ENCODE measurements around the gene BDNF. TPM values are rescaled to one million over a fixed set of nuclear protein-coding genes. Genes with fewer than 3 reads are reported as not detected.

The BDNF gene
- total and polyA plus RNA-seq, 2 of the 8 experiments (the other 6 are each of a cell fraction or from before 2014, with no cell fraction given): 2.4 to 5.4 TPM

- ChIA-PET CTCF (ENCODE audit: partially characterized antibody) (interaction anchor here (0.6 to 1.1 kb wide), 3 partner anchors 9 to 213 kb away, joined by 3 to 4 read pairs (median 4); no protein-coding TSS in a partner anchor), POLR2A (ENCODE audit: partially characterized antibody) (interaction anchor here (0.8 to 13.3 kb wide), 15 partner anchors 14 to 773 kb away, joined by 3 to 208 read pairs (median 5); partner anchors contain the start of gene BDNF)
- H3K18ac ChIP-seq (ENCODE audit: extremely low read depth, low read length): no peak overlapping the region
- WGBS, 2 experiments (ENCODE audit: extremely low coverage in 1 of 2, insufficient coverage in 1 of 2, insufficient read length in 1 of 2, insufficient replicate concordance in 2 of 2, low coverage in 1 of 2, low lambda C conversion rate in 2 of 2, missing lambda C conversion rate in 1 of 2): 92% methylated on average over 4 of the region's 4 CpGs; no CpG with 5 or more reads in 1 of the 2 experiments
- H3K4me3 ChIP-seq (ENCODE audit: extremely low read depth in 1 of 4, insufficient read depth in 2 of 4, low read depth in 3 of 4, low read length in 4 of 4): no peak overlapping the region
- H4K20me1 ChIP-seq (replicated peaks in 1 of 2; ENCODE audit: control insufficient read depth in 1 of 2, insufficient read depth in 2 of 2, low read length in 2 of 2): peaks cover 9 to 13% of the 10 kb centered on the region in 2 experiments
- H3K14ac ChIP-seq (ENCODE audit: insufficient read length): no peak overlapping the region
- peaks cover 16 to 73% (median 31%) of the 10 kb centered on the region in 4 experiments for H3K36me3 ChIP-seq (ENCODE audit: control insufficient read depth in 2 of 4, insufficient read depth in 4 of 4, low read length in 3 of 4)
- H3K56ac ChIP-seq (replicated peaks; ENCODE audit: insufficient read length, low read depth, low read length): no peak overlapping the region
- peaks cover 0 to 24% of the 10 kb centered on the region in 2 experiments; a peak in 3 of 4 replicates for H3K79me2 ChIP-seq (ENCODE audit: control insufficient read depth in 1 of 2, insufficient read depth in 2 of 2, low read length in 2 of 2)
- no peak overlapping the region for H2BK15ac ChIP-seq (ENCODE audit: low read length)
- no peak overlapping the region for H3K4ac ChIP-seq (replicated peaks; ENCODE audit: insufficient read length, low read depth, low read length)
- H3K23me2 ChIP-seq (ENCODE audit: low read depth, low read length): no peaks in the 10 kb centered on the region; the same call in 1 of the 2 replicates
- H3K4me1 ChIP-seq (replicated peaks in 1 of 4; ENCODE audit: control insufficient read depth in 3 of 4, insufficient read depth in 4 of 4, low read length in 3 of 4): peaks cover 0 to 18% (median 6%) of the 10 kb centered on the region in 4 experiments; a peak in 3 of 7 replicates
- no peak overlapping the region for H4K5ac ChIP-seq (ENCODE audit: insufficient read length, low read depth, low read length)
- H2BK5ac ChIP-seq (ENCODE audit: low read depth, low read length): no peak overlapping the region
- FAIRE-seq (peak; percentile 52), DNase-seq (ENCODE audit: low read depth in 1 of 2, low spot score in 2 of 2) (no peak)
- no peak overlapping the region for H3K9ac ChIP-seq (replicated peaks in 1 of 4; ENCODE audit: extremely low read depth in 1 of 4, low read depth in 3 of 4, low read length in 3 of 4)
- H3K27ac ChIP-seq (ENCODE audit: low read depth, low read length): no peak overlapping the region
- H3K9me3 ChIP-seq (ENCODE audit: insufficient read depth in 2 of 2, low read depth in 1 of 2, low read length in 1 of 2): no peaks in the 10 kb centered on the region
- H2AK5ac ChIP-seq (ENCODE audit: low read depth, low read length): no peak overlapping the region
- no peak overlapping the region for H4K91ac ChIP-seq (replicated peaks; ENCODE audit: insufficient read length, low read length)
- no peak overlapping the region for H2BK12ac ChIP-seq (ENCODE audit: low read depth, low read length)
- no peak overlapping the region for H2AFZ ChIP-seq (ENCODE audit: low read length)
- H3K23ac ChIP-seq (ENCODE audit: insufficient read length): no peak overlapping the region
- no peak overlapping the region for H2BK20ac ChIP-seq (ENCODE audit: low read length)
- H4K8ac ChIP-seq (ENCODE audit: extremely low read depth, insufficient read depth, low read length): no peak overlapping the region
- peaks cover 9% of the 10 kb centered on the region; the same call in 1 of the 2 replicates for H3K79me1 ChIP-seq (ENCODE audit: low read depth, low read length)
- H2BK120ac ChIP-seq (replicated peaks; ENCODE audit: low read depth, low read length): no peak overlapping the region
- peak overlapping the region in 1 of 2 experiments; percentile 18; a peak in 1 of 4 replicates for H3K4me2 ChIP-seq (ENCODE audit: insufficient read depth in 1 of 2, low read depth in 2 of 2, low read length in 2 of 2)
- no peaks in the 10 kb centered on the region for H3K27me3 ChIP-seq (replicated peaks in 1 of 4; ENCODE audit: control insufficient read depth in 3 of 4, extremely low read depth in 1 of 4, insufficient read depth in 3 of 4, low read length in 3 of 4)
- TF ChIP-seq SP2 (IDR thresholded peaks at IDR 0.05; ENCODE audit: low read length) (no peak), POLR2AphosphoS5 (IDR thresholded peaks at IDR 0.05; ENCODE audit: low read depth, low read length) (peak; percentile 93), MAFK (IDR thresholded peaks at IDR 0.05; ENCODE audit: low read depth, low read length) (0 out of 2 replicates have a peak, but pooled peaks have one; percentile 6), KDM4A (IDR thresholded peaks at IDR 0.05; ENCODE audit: low read depth, low read length, severe bottlenecking) (no peak), CBX8 (IDR thresholded peaks at IDR 0.05; ENCODE audit: borderline replicate concordance, low read depth, low read length) (no peak), FOSL1 (IDR thresholded peaks at IDR 0.05; ENCODE audit: insufficient read depth, low read depth, low read length) (no peak), TAF1 (IDR thresholded peaks at IDR 0.05; ENCODE audit: low read depth, low read length) (0 out of 2 replicates have a peak, but pooled peaks have one; percentile 17), SIRT6 (IDR thresholded peaks at IDR 0.05; ENCODE audit: low read length) (no peak), POLR2A (IDR thresholded peaks at IDR 0.05; ENCODE audit: control extremely low read depth in 1 of 2, low read depth in 2 of 2, low read length in 2 of 2) (peak; percentile 29 to 79), SP1 (IDR thresholded peaks at IDR 0.05; ENCODE audit: low read depth, low read length) (no peak), USF2 (IDR thresholded peaks at IDR 0.05; ENCODE audit: low read length) (no peak), JUND (IDR thresholded peaks at IDR 0.05; ENCODE audit: low read length) (no peak), SP4 (IDR thresholded peaks at IDR 0.05; ENCODE audit: low read length) (0 out of 2 replicates have a peak, but pooled peaks have one; percentile 31)
Measured at GRCh38 chr11:27626938-27627586, 73.2 kb downstream of the BDNF start.
